Panc1 (cell line): Measurements from ENCODE around the gene PLEKHA7. TPM values are rescaled to one million over a fixed set of nuclear protein-coding genes. Genes with fewer than 3 reads are reported as not detected.

Source experiments
- ATAC-seq: fragments of 200-7000 bp; cut with Tn5 transposase; 2 replicates; pipeline ENCODE4 v1.9.1; 2020; ENCODE audit warnings: mild to moderate bottlenecking, moderate library complexity
- BruUV-seq: library from RNA; stranded (reverse); fragments of 400-500 nt; replicated peaks from 2 replicates; lab custom pipeline; 2021; lab: Mats Ljungman, UMichigan
- CTCF ChIA-PET: fragments of 300-600 bp; sonication (Branson Sonifier 250); formaldehyde crosslinking; loops from one replicate; lab custom pipeline; 2022; ENCODE audit warnings: antibody characterized with exemption; lab: Charles Lee
- POLR2A ChIA-PET: fragments of 300-600 bp; sonication (Branson Sonifier 250); formaldehyde crosslinking; loops from one replicate; lab custom pipeline; 2022; ENCODE audit warnings: antibody characterized with exemption; lab: Charles Lee
- DNase-seq: peaks from one replicate; pipeline ENCODE4 v3.0.0-alpha.2; 2010; ENCODE audit warnings: low read depth, low spot score
- H3K27ac ChIP-seq: 2 replicates; pipeline ENCODE4 v1.5.1; 2011; ENCODE audit warnings: mild to moderate bottlenecking, low read length, inconsistent platforms
- H3K27me3 ChIP-seq: fragments of 200-500 bp; sonication (Bioruptor generic); 2 replicates; pipeline ENCODE4 v1.6.0; 2014; ENCODE audit warnings: low read length, inconsistent platforms; ENCODE audit not compliant: control insufficient read depth, insufficient read depth
- H3K36me3 ChIP-seq: fragments of 200-500 bp; sonication (Bioruptor generic); 2 replicates; pipeline ENCODE4 v1.5.1; 2014; ENCODE audit warnings: inconsistent platforms, mild to moderate bottlenecking, low read length, moderate library complexity; ENCODE audit not compliant: control insufficient read depth, insufficient read depth
- H3K4me1 ChIP-seq: 2 replicates; pipeline ENCODE4 v1.5.1; 2011; ENCODE audit warnings: inconsistent platforms, mild to moderate bottlenecking, low read length, moderate library complexity; ENCODE audit not compliant: control insufficient read depth, insufficient read depth
- H3K4me3 ChIP-seq, 2 experiments: 2 replicates each; pipeline ENCODE4 v1.5.1; 2011 to 2012; ENCODE audit warnings: low read depth in 2 of 2, low read length in 2 of 2, mild to moderate bottlenecking in 2 of 2, inconsistent platforms in 1 of 2, moderate library complexity in 1 of 2
- H3K9me3 ChIP-seq: fragments of 200-500 bp; sonication (Bioruptor generic); 2 replicates; pipeline ENCODE4 v1.5.1; 2014; ENCODE audit warnings: low read depth, mild to moderate bottlenecking, inconsistent platforms, low read length, moderate library complexity; ENCODE audit not compliant: control insufficient read depth, insufficient read depth
- CTCF ChIP-seq: fragments of 450-650 bp; IDR thresholded peaks from 2 replicates; pipeline ENCODE4 v1.5.1; 2017; ENCODE audit warnings: mild to moderate bottlenecking
- POLR2AphosphoS5 ChIP-seq: IDR thresholded peaks from 2 replicates; pipeline ENCODE4 v1.6.1; 2012; ENCODE audit warnings: mild to moderate bottlenecking, low read depth, low read length, moderate library complexity
- SIN3A ChIP-seq: IDR thresholded peaks from 2 replicates; pipeline ENCODE4 v1.6.1; 2012; ENCODE audit warnings: low read depth, mild to moderate bottlenecking, low read length, moderate library complexity, borderline replicate concordance; ENCODE audit not compliant: insufficient read depth
- TCF7L2 ChIP-seq: IDR thresholded peaks from 2 replicates; pipeline ENCODE4 v1.6.1; 2011; ENCODE audit warnings: mild to moderate bottlenecking, low read depth, low read length, inconsistent platforms
- in situ Hi-C: cut with HindIII; loops from 2 replicates; pipeline ENCODE4 v1.10.0; 2016; ENCODE audit warnings: low sequenced_read_pairs, low pct_unique_long_range_greater_than_20kb
- intact Hi-C: fragments of 100-400 bp; cut with micrococcal nuclease; formaldehyde crosslinking; loops from one replicate; pipeline ENCODE4 v1.10.0; 2022; ENCODE audit not compliant: unreplicated experiment
- total RNA-seq: library from RNA; stranded (reverse); gene quantifications from one replicate; pipeline ENCODE4 v1.2.1, GENCODE V29; 2021; ENCODE audit not compliant: unreplicated experiment
- TF ChIP-seq, protein P1 (sequence below), 2 experiments: IDR thresholded peaks; 2 replicates each; pipeline ENCODE4 v1.6.1; 2011 to 2012; ENCODE audit warnings: low read depth in 2 of 2, control low read depth in 1 of 2, low read length in 1 of 2, mild to moderate bottlenecking in 1 of 2, moderate library complexity in 1 of 2; ENCODE audit not compliant: insufficient read depth in 1 of 2

PLEKHA7 gene
- total RNA-seq, 1 experiment from 2014 or later: 11.6 TPM

DNA sequence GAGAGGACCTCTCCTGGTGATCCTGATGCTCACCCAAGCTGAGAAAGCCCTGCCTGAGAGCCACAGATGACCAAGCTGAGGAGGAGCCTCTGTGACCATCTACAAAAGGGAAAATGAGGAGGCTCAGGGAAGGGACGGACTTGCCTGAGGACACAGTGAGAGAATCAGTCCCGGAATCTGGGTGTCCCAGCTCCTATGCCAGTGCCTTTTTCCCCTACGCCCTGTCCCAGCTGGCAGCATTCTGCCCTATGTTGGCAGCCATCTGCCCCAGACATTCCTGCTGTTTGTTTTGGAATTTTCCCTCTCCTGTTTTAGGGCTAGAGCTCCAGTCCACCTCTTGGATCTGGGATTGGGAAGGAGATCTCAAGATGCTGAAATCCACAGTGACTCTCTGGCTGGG lies 221.2 kb downstream of the PLEKHA7 start:
- no peaks in the 10 kb centered on the region for H3K27me3 ChIP-seq
- in situ Hi-C loops: no loop called here
- peaks cover 3% of the 10 kb centered on the region; the same call in 1 of the 2 replicates for H3K4me1 ChIP-seq
- intact Hi-C loops: no loop called here
- no peak overlapping the region for H3K4me3 ChIP-seq
- ATAC-seq (no peak), DNase-seq (no peak)
- BruUV-seq: no TSS peak
- CTCF ChIA-PET: no interaction called here
- TF ChIP-seq SIN3A: no peak
- TF ChIP-seq POLR2AphosphoS5: no peak
- TF ChIP-seq TCF7L2: no peak
- TF ChIP-seq, protein P1, sequence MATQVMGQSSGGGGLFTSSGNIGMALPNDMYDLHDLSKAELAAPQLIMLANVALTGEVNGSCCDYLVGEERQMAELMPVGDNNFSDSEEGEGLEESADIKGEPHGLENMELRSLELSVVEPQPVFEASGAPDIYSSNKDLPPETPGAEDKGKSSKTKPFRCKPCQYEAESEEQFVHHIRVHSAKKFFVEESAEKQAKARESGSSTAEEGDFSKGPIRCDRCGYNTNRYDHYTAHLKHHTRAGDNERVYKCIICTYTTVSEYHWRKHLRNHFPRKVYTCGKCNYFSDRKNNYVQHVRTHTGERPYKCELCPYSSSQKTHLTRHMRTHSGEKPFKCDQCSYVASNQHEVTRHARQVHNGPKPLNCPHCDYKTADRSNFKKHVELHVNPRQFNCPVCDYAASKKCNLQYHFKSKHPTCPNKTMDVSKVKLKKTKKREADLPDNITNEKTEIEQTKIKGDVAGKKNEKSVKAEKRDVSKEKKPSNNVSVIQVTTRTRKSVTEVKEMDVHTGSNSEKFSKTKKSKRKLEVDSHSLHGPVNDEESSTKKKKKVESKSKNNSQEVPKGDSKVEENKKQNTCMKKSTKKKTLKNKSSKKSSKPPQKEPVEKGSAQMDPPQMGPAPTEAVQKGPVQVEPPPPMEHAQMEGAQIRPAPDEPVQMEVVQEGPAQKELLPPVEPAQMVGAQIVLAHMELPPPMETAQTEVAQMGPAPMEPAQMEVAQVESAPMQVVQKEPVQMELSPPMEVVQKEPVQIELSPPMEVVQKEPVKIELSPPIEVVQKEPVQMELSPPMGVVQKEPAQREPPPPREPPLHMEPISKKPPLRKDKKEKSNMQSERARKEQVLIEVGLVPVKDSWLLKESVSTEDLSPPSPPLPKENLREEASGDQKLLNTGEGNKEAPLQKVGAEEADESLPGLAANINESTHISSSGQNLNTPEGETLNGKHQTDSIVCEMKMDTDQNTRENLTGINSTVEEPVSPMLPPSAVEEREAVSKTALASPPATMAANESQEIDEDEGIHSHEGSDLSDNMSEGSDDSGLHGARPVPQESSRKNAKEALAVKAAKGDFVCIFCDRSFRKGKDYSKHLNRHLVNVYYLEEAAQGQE (IDR thresholded peaks at IDR 0.05; ENCODE audit: insufficient read depth in 1 of 2, low read depth in 2 of 2, low read length in 1 of 2): no peak
- H3K27ac ChIP-seq: no peak overlapping the region
- POLR2A ChIA-PET: no interaction called here
- no peaks in the 10 kb centered on the region for H3K36me3 ChIP-seq
- no peaks in the 10 kb centered on the region for H3K9me3 ChIP-seq

DNA sequence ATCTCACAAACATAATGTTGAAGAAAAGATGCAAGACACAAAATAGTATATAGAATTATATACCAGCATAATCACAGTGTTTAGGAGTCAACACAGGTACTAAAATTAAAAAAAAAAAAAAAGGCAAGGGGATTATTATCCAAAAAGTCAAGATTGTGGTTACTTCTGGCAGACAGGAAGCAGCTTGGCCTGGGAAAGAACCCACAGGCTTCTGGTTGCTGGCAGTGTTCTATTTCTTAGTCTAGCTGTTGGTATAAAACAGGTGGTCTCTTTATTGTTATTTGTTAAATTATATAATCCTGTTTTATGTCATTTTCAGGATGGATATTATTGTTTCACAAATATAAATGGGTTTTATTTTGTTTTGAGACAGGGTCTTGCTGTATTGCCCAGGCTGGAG lies 221.8 kb downstream of the PLEKHA7 start:
- Histone ChIP-seq H3K27me3 (no peaks in the 10 kb centered on the region), H3K4me1 (peaks cover 4% of the 10 kb centered on the region; the same call in 1 of the 2 replicates), H3K9me3 (no peaks in the 10 kb centered on the region), H3K36me3 (no peaks in the 10 kb centered on the region), H3K4me3 (no peak overlapping the region), H3K27ac (no peak overlapping the region)
- BruUV-seq: no TSS peak
- ATAC-seq: no peak
- DNase-seq: no peak
- in situ Hi-C loops (no loop called here), intact Hi-C loops (no loop called here)
- ChIA-PET POLR2A (no interaction called here), CTCF (no interaction called here)
- TF ChIP-seq SIN3A (no peak), CTCF (no peak), POLR2AphosphoS5 (no peak), TCF7L2 (no peak)
- TF ChIP-seq, protein P1 (IDR thresholded peaks at IDR 0.05; ENCODE audit: insufficient read depth in 1 of 2, low read depth in 2 of 2, low read length in 1 of 2): no peak
